H9 (cell line): ENCODE measurements around the gene ASCC3. TPM values are rescaled to one million over a fixed set of nuclear protein-coding genes. Genes with fewer than 3 reads are reported as not detected.

Experiments used
- DNase-seq: peaks from one replicate; pipeline ENCODE4 v3.0.0-alpha.2; 2017
- H2AFZ ChIP-seq: one replicate; pipeline ENCODE4 v1.6.1; 2013; ENCODE audit warnings: mild to moderate bottlenecking, low read length, control low read depth, moderate library complexity
- H2AK5ac ChIP-seq: 2 replicates; pipeline ENCODE4 v1.6.1; 2013; ENCODE audit warnings: low read length, control low read depth, mixed read lengths; ENCODE audit not compliant: insufficient read length
- H2BK120ac ChIP-seq: one replicate; pipeline ENCODE4 v1.6.1; 2013; ENCODE audit warnings: low read depth, mild to moderate bottlenecking, low read length, control low read depth, inconsistent platforms; ENCODE audit not compliant: poor library complexity, severe bottlenecking
- H2BK12ac ChIP-seq: 2 replicates; pipeline ENCODE4 v1.6.1; 2013; ENCODE audit warnings: low read length, control low read depth, mixed read lengths, low read depth; ENCODE audit not compliant: insufficient read length
- H2BK15ac ChIP-seq: 2 replicates; pipeline ENCODE4 v1.6.1; 2013; ENCODE audit warnings: low read depth, low read length, control low read depth
- H2BK20ac ChIP-seq: one replicate; pipeline ENCODE4 v1.6.1; 2013; ENCODE audit warnings: low read depth, mild to moderate bottlenecking, low read length, control low read depth, inconsistent platforms; ENCODE audit not compliant: poor library complexity, severe bottlenecking
- H2BK5ac ChIP-seq: 2 replicates; pipeline ENCODE4 v1.6.1; 2013; ENCODE audit warnings: low read length, control low read depth, mixed read lengths; ENCODE audit not compliant: insufficient read length
- H3K14ac ChIP-seq: 2 replicates; pipeline ENCODE4 v1.6.1; 2013; ENCODE audit warnings: low read length, control low read depth; ENCODE audit not compliant: insufficient read depth
- H3K18ac ChIP-seq: 2 replicates; pipeline ENCODE4 v1.6.1; 2013; ENCODE audit warnings: low read depth, mild to moderate bottlenecking, mixed read lengths, low read length, control low read depth; ENCODE audit not compliant: insufficient read length
- H3K23ac ChIP-seq: 2 replicates; pipeline ENCODE4 v1.6.1; 2013; ENCODE audit warnings: low read length, control low read depth, mixed read lengths, low read depth; ENCODE audit not compliant: insufficient read length
- H3K23me2 ChIP-seq: 2 replicates; pipeline ENCODE4 v1.6.1; 2013; ENCODE audit warnings: low read depth, mild to moderate bottlenecking, mixed read lengths, low read length, control low read depth; ENCODE audit not compliant: insufficient read length, poor library complexity, severe bottlenecking
- H3K27ac ChIP-seq: 2 replicates; pipeline ENCODE4 v1.5.1; 2013; ENCODE audit warnings: low read length, control low read depth, mixed read lengths, low read depth; ENCODE audit not compliant: insufficient read length
- H3K27me3 ChIP-seq: 2 replicates; pipeline ENCODE4 v1.6.1; 2013; ENCODE audit warnings: low read length, control low read depth, inconsistent platforms; ENCODE audit not compliant: insufficient read depth
- H3K4ac ChIP-seq: 2 replicates; pipeline ENCODE4 v1.6.1; 2013; ENCODE audit warnings: low read depth, mild to moderate bottlenecking, control low read depth, inconsistent platforms, low read length, moderate library complexity
- H3K4me1 ChIP-seq: 2 replicates; pipeline ENCODE4 v1.6.1; 2013; ENCODE audit warnings: low read length, control low read depth, inconsistent platforms; ENCODE audit not compliant: insufficient read depth
- H3K4me2 ChIP-seq: 2 replicates; pipeline ENCODE4 v1.6.1; 2013; ENCODE audit warnings: low read length, control low read depth, mixed read lengths; ENCODE audit not compliant: insufficient read length, insufficient read depth
- H3K56ac ChIP-seq: 2 replicates; pipeline ENCODE4 v1.6.1; 2013; ENCODE audit warnings: low read depth, mild to moderate bottlenecking, mixed read lengths, low read length, control low read depth; ENCODE audit not compliant: insufficient read length
- H3K79me1 ChIP-seq: 2 replicates; pipeline ENCODE4 v1.6.1; 2013; ENCODE audit warnings: low read depth, mild to moderate bottlenecking, moderate library complexity, low read length, control low read depth, inconsistent platforms; ENCODE audit not compliant: insufficient read depth, poor library complexity, severe bottlenecking
- H3K79me2 ChIP-seq: 2 replicates; pipeline ENCODE4 v1.6.1; 2013; ENCODE audit warnings: low read length, control low read depth, inconsistent platforms; ENCODE audit not compliant: insufficient read depth
- H3K9ac ChIP-seq: 2 replicates; pipeline ENCODE4 v1.6.1; 2013; ENCODE audit warnings: low read length, control low read depth, mixed read lengths; ENCODE audit not compliant: insufficient read length; ENCODE audit errors: extremely low read depth
- H3K9me3 ChIP-seq: one replicate; pipeline ENCODE4 v1.6.1; 2013; ENCODE audit warnings: low read depth, low read length, inconsistent platforms; ENCODE audit not compliant: control insufficient read depth
- H3T11ph ChIP-seq: one replicate; pipeline ENCODE4 v1.6.1; 2013; ENCODE audit warnings: mild to moderate bottlenecking, low read length, control low read depth, inconsistent platforms
- H4K20me1 ChIP-seq: one replicate; pipeline ENCODE4 v1.6.1; 2013; ENCODE audit not compliant: control insufficient read depth, insufficient read length, insufficient read depth
- H4K5ac ChIP-seq: 2 replicates; pipeline ENCODE4 v1.6.1; 2013; ENCODE audit warnings: low read depth, mild to moderate bottlenecking, mixed read lengths, low read length, control low read depth; ENCODE audit not compliant: insufficient read length
- H4K8ac ChIP-seq: replicated peaks from 2 replicates; pipeline ENCODE4 v1.6.1; 2013; ENCODE audit warnings: low read length, control low read depth, mixed read lengths, low read depth; ENCODE audit not compliant: insufficient read length
- H4K91ac ChIP-seq: 2 replicates; pipeline ENCODE4 v1.6.1; 2013; ENCODE audit warnings: low read depth, mild to moderate bottlenecking, moderate library complexity, mixed read lengths, low read length, control low read depth; ENCODE audit not compliant: insufficient read length
- H3K27ac Mint-ChIP-seq, 3 experiments: 2 replicates in 2 of 3; 3 replicates in 1 of 3; pipeline ENCODE4 v1.8.0; 2020 to 2021; ENCODE audit warnings: mixed read lengths in 3 of 3, mild to moderate bottlenecking in 1 of 3, moderate library complexity in 1 of 3
- H3K27me3 Mint-ChIP-seq: 2 replicates; pipeline ENCODE4 v1.8.0; 2021; ENCODE audit warnings: low read depth, mild to moderate bottlenecking, moderate library complexity, mixed read lengths
- H3K36me3 Mint-ChIP-seq, 3 experiments: 2 replicates in 2 of 3; 3 replicates in 1 of 3; pipeline ENCODE4 v1.8.0; 2020 to 2021; ENCODE audit warnings: low read depth in 3 of 3, mixed read lengths in 3 of 3; ENCODE audit not compliant: insufficient read depth in 1 of 3
- H3K4me1 Mint-ChIP-seq, 2 experiments: 2 replicates each; pipeline ENCODE4 v1.8.0; 2020; ENCODE audit warnings: mixed read lengths in 2 of 2
- H3K4me3 Mint-ChIP-seq, 2 experiments: 2 replicates in 1 of 2; 3 replicates in 1 of 2; pipeline ENCODE4 v1.8.0; 2020 to 2021; ENCODE audit warnings: mild to moderate bottlenecking in 2 of 2, mixed read lengths in 2 of 2, moderate library complexity in 1 of 2
- H3K9me3 Mint-ChIP-seq, 2 experiments: 2 replicates in 1 of 2; 3 replicates in 1 of 2; pipeline ENCODE4 v1.8.0; 2020; ENCODE audit warnings: mild to moderate bottlenecking in 2 of 2, mixed read lengths in 2 of 2, moderate library complexity in 1 of 2
- WGBS: extraction: QIAGEN DNeasy Blood & Tissue Kit; methylation state at CpG from one replicate; pipeline ENCODE4 v1.1.7; 2013; ENCODE audit warnings: missing lambda C conversion rate, low lambda C conversion rate, mixed read lengths; ENCODE audit not compliant: insufficient read length; ENCODE audit errors: extremely low coverage; 5-methylcytosine and 5-hydroxymethylcytosine counted together
- total RNA-seq: library from RNA; stranded (reverse); gene quantifications from 2 replicates; pipeline ENCODE4 v1.2.1, GENCODE V29; 2021
- TF ChIP-seq, protein P1 (sequence below): fragments of 200-600 bp; sonication (generic); conservative IDR thresholded peaks from 3 replicates; pipeline ENCODE4 v1.8.0; 2021; ENCODE audit warnings: antibody characterized with exemption, mild to moderate bottlenecking

The ASCC3 gene
- total RNA-seq, 1 experiment from 2014 or later = 63.8 TPM

GRCh38 chr6:100458841-100459591, 422.1 kb downstream of the ASCC3 start:
- Histone ChIP-seq H3K79me1 (no peaks in the 10 kb centered on the region), H3K9ac (no peak overlapping the region), H3K4ac (no peak overlapping the region), H3K4me1 (peaks cover 2% of the 10 kb centered on the region; the same call in 1 of the 2 replicates), H4K5ac (no peak overlapping the region), H3K9me3 (no peaks in the 10 kb centered on the region), H3K27ac (no peak overlapping the region), H2BK20ac (no peak overlapping the region), H2AK5ac (no peak overlapping the region), H2BK12ac (no peak overlapping the region), H4K8ac (no peak overlapping the region), H4K20me1 (no peaks in the 10 kb centered on the region), H3K18ac (no peak overlapping the region), H3K79me2 (no peaks in the 10 kb centered on the region), H2BK5ac (no peak overlapping the region), H3K23ac (no peak overlapping the region), H3K14ac (no peak overlapping the region), H2BK15ac (no peak overlapping the region), H2AFZ (no peak overlapping the region), H3T11ph (no peak overlapping the region), H3K27me3 (peaks cover 96% of the 10 kb centered on the region), H3K23me2 (peaks cover 13% of the 10 kb centered on the region), H3K4me2 (peak overlapping the region; percentile 60), H3K56ac (no peak overlapping the region), H2BK120ac (no peak overlapping the region), H4K91ac (no peak overlapping the region)
- peak overlapping the region in 1 of 2 experiments; percentile 77; a peak in 3 of 5 replicates for H3K4me3 Mint-ChIP-seq
- no peaks in the 10 kb centered on the region for H3K36me3 Mint-ChIP-seq
- no peak for DNase-seq
- TF ChIP-seq, protein P1, sequence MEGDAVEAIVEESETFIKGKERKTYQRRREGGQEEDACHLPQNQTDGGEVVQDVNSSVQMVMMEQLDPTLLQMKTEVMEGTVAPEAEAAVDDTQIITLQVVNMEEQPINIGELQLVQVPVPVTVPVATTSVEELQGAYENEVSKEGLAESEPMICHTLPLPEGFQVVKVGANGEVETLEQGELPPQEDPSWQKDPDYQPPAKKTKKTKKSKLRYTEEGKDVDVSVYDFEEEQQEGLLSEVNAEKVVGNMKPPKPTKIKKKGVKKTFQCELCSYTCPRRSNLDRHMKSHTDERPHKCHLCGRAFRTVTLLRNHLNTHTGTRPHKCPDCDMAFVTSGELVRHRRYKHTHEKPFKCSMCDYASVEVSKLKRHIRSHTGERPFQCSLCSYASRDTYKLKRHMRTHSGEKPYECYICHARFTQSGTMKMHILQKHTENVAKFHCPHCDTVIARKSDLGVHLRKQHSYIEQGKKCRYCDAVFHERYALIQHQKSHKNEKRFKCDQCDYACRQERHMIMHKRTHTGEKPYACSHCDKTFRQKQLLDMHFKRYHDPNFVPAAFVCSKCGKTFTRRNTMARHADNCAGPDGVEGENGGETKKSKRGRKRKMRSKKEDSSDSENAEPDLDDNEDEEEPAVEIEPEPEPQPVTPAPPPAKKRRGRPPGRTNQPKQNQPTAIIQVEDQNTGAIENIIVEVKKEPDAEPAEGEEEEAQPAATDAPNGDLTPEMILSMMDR = no peak
- H3K9me3 Mint-ChIP-seq = peaks cover 0 to 13% of the 10 kb centered on the region in 2 experiments; a peak in 2 of 5 replicates
- H3K4me1 Mint-ChIP-seq = peaks cover 45 to 74% of the 10 kb centered on the region in 2 experiments
- no peaks in the 10 kb centered on the region for H3K27me3 Mint-ChIP-seq
- whole genome bisulfite sequencing = no CpG with 5 or more reads among the region's 10 CpGs
- H3K27ac Mint-ChIP-seq = no peak overlapping the region
